Measurements from ENCODE around the gene TFAP2B. TPM values are rescaled to one million over a fixed set of nuclear protein-coding genes. Genes with fewer than 3 reads are reported as not detected.

Gene TFAP2B
- total RNA-seq, 2 experiments from 2014 or later, result not detected

DNA sequence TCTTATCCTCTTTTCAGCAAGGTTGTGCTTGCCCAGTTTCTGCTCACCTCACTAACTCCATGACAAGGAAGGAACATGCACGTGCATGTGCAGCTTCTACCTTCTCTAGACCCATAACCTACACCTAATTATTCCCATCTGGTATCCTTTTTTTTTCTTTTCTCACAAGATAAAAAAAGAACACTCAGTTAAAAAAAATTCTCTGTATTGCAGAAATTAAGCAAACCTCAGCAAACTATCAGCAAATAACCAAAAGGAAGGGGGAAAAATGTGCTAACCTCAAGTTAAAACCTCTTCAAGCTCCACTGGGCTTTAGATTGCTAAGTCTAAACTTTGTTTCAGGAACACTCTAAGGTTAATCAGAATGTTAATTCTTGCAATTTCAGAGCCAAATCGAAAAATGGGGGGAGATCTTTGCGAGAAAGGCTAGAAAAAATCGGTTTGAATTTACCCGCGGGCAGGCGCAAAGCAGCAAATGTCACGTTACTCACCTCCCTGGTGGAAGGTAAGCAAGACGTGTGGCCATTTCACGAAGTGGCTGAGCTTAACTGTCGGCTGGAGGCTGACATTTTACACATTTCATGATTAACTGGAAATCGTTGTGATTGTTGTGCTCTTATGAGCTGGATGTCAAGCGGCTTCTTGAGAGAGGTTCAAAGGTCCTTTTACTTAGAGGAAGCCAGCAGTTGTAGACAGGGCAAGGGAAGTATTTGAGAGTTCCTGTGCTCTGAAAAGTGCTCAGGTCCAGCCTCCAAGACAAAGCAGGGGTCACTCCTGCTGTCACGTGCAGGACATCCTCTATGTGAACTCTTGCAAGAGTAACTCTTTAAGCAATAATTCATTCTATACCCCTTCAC, 19.1 kb downstream of the TFAP2B start:
- H3K27ac Mint-ChIP-seq, result no peak overlapping the region

DNA sequence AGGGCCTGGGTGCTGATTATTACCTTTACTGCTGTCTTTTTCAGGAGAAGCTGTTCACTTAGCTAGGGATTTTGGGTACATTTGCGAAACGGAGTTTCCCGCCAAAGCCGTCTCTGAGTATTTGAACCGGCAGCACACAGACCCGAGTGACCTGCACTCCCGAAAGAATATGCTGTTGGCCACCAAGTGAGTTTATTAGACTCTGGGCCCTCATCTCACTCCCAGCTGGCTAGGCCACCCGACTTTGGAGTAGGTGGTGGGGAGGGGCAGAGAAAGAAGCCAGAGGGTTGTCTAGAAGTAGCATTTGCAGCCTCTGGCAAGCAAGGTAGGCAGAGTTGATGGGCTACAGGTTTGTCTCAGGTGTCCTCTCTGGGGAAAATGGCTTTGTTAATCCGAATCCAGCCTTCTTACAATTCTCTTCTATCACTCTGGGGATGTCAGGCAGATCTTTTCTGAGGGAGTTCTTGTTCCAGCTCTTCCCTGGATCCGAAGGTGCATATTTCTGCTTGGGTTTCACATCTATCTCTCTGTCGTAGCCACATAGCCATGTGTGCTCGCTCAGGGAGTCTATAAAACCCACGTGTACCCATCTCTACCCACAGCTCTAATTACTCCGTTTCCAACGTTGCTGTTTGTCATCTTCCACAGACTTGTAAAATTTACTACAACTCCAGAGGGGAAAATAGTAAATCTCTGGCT, 21.6 kb downstream of the TFAP2B start:
- ChIA-PET CTCF (no interaction called here), POLR2A (no interaction called here)
- H3K4me1 Mint-ChIP-seq (ENCODE audit: low read depth), result no peaks in the 10 kb centered on the region
- peaks cover 61 to 96% of the 10 kb centered on the region in 2 experiments for H3K27me3 ChIP-seq (ENCODE audit: control insufficient read depth in 1 of 2, insufficient read depth in 2 of 2, low read length in 2 of 2)
- intact Hi-C loops (cut with DNase I, micrococcal nuclease), result no loop called here
- H3K4me3 Mint-ChIP-seq, result no peak overlapping the region
- H3K27ac Mint-ChIP-seq, result no peak overlapping the region
- TF ChIP-seq, protein P1, sequence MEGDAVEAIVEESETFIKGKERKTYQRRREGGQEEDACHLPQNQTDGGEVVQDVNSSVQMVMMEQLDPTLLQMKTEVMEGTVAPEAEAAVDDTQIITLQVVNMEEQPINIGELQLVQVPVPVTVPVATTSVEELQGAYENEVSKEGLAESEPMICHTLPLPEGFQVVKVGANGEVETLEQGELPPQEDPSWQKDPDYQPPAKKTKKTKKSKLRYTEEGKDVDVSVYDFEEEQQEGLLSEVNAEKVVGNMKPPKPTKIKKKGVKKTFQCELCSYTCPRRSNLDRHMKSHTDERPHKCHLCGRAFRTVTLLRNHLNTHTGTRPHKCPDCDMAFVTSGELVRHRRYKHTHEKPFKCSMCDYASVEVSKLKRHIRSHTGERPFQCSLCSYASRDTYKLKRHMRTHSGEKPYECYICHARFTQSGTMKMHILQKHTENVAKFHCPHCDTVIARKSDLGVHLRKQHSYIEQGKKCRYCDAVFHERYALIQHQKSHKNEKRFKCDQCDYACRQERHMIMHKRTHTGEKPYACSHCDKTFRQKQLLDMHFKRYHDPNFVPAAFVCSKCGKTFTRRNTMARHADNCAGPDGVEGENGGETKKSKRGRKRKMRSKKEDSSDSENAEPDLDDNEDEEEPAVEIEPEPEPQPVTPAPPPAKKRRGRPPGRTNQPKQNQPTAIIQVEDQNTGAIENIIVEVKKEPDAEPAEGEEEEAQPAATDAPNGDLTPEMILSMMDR (IDR thresholded peaks at IDR 0.05), result no peak
- H3K36me3 ChIP-seq (ENCODE audit: insufficient read depth, low read length), result no peaks in the 10 kb centered on the region
- no peaks in the 10 kb centered on the region for H3K9me3 Mint-ChIP-seq
- DNase-seq (no peak), ATAC-seq (ENCODE audit: poor library complexity) (no peak)
- H3K4me3 ChIP-seq (ENCODE audit: low read length), result no peak overlapping the region
- no peak overlapping the region for H3K27ac ChIP-seq (ENCODE audit: low read depth in 1 of 2, low read length in 2 of 2)
- H3K4me1 ChIP-seq (ENCODE audit: insufficient read depth, low read length), result no peaks in the 10 kb centered on the region
- H3K27me3 Mint-ChIP-seq, result peaks cover 100% of the 10 kb centered on the region
- H3K36me3 Mint-ChIP-seq (ENCODE audit: low read depth), result no peaks in the 10 kb centered on the region
- H3K9me3 ChIP-seq (ENCODE audit: control insufficient read depth in 1 of 2, insufficient read depth in 1 of 2, low read length in 2 of 2), result peaks cover 0 to 24% of the 10 kb centered on the region in 2 experiments

More for the DNA sequence above, 19.1 kb downstream of the TFAP2B start:
- intact Hi-C loops (cut with DNase I, micrococcal nuclease), result no loop called here
- Histone ChIP-seq H3K4me1 (ENCODE audit: insufficient read depth, low read length) (no peaks in the 10 kb centered on the region), H3K4me3 (ENCODE audit: low read length) (no peak overlapping the region), H3K27me3 (ENCODE audit: control insufficient read depth in 1 of 2, insufficient read depth in 2 of 2, low read length in 2 of 2) (peaks cover 48 to 79% of the 10 kb centered on the region in 2 experiments), H3K27ac (ENCODE audit: low read depth in 1 of 2, low read length in 2 of 2) (no peak overlapping the region), H3K36me3 (ENCODE audit: insufficient read depth, low read length) (no peaks in the 10 kb centered on the region), H3K9me3 (ENCODE audit: control insufficient read depth in 1 of 2, insufficient read depth in 1 of 2, low read length in 2 of 2) (peaks cover 0 to 14% of the 10 kb centered on the region in 2 experiments)
- no peaks in the 10 kb centered on the region for H3K4me1 Mint-ChIP-seq (ENCODE audit: low read depth)
- H3K27me3 Mint-ChIP-seq, result peaks cover 99% of the 10 kb centered on the region
- ChIA-PET CTCF (no interaction called here), POLR2A (no interaction called here)
- no peak for DNase-seq
- no peaks in the 10 kb centered on the region for H3K36me3 Mint-ChIP-seq (ENCODE audit: low read depth)
- TF ChIP-seq, protein P1 (IDR thresholded peaks at IDR 0.05), result no peak
- ATAC-seq (ENCODE audit: poor library complexity), result no peak
- peaks cover 3% of the 10 kb centered on the region for H3K9me3 Mint-ChIP-seq
- H3K4me3 Mint-ChIP-seq, result no peak overlapping the region

DNA sequence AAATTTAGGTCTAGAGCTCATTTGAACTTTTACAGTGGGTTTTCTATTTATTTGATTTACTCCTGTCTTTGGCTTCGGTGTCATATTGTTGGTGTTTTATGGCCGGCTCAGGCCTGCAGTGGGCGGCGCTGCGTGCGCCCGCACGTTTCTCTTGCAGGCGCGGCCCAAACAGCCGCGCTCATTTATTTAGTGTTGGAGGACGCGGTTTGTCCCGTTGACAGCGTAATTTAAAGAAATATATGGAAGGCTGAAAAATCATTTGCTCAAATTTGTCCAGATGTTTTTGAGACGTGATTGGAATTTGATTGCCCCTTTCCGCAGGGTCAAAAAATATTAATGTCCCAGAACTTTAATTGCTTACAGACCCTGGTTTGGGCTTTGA, 22.1 kb downstream of the TFAP2B start:
- H3K4me1 Mint-ChIP-seq (ENCODE audit: low read depth), result no peaks in the 10 kb centered on the region
- TF ChIP-seq, protein P1 (IDR thresholded peaks at IDR 0.05), result no peak
- no peaks in the 10 kb centered on the region for H3K36me3 Mint-ChIP-seq (ENCODE audit: low read depth)
- ChIA-PET CTCF (no interaction called here), POLR2A (no interaction called here)
- H3K36me3 ChIP-seq (ENCODE audit: insufficient read depth, low read length), result no peaks in the 10 kb centered on the region
- no peak overlapping the region for H3K27ac Mint-ChIP-seq
- ATAC-seq (ENCODE audit: poor library complexity) (no peak), DNase-seq (no peak)
- H3K27me3 ChIP-seq (ENCODE audit: control insufficient read depth in 1 of 2, insufficient read depth in 2 of 2, low read length in 2 of 2), result peaks cover 65 to 96% of the 10 kb centered on the region in 2 experiments
- H3K4me3 ChIP-seq (ENCODE audit: low read length), result no peak overlapping the region
- peaks cover 99% of the 10 kb centered on the region for H3K27me3 Mint-ChIP-seq
- H3K27ac ChIP-seq (ENCODE audit: low read depth in 1 of 2, low read length in 2 of 2), result no peak overlapping the region
- H3K9me3 ChIP-seq (ENCODE audit: control insufficient read depth in 1 of 2, insufficient read depth in 1 of 2, low read length in 2 of 2), result peaks cover 0 to 30% of the 10 kb centered on the region in 2 experiments
- H3K4me1 ChIP-seq (ENCODE audit: insufficient read depth, low read length), result no peaks in the 10 kb centered on the region
- H3K9me3 Mint-ChIP-seq, result no peaks in the 10 kb centered on the region
- H3K4me3 Mint-ChIP-seq, result no peak overlapping the region
- intact Hi-C loops (cut with DNase I, micrococcal nuclease), result no loop called here
